AG08395 (cell line): ENCODE results near the gene RELL1.

ENCODE experiments used
- DNase-seq: peaks from one replicate; pipeline ENCODE4 v3.0.0; 2012; ENCODE audit warnings: mixed read lengths, low spot score

The RELL1 gene

DNA sequence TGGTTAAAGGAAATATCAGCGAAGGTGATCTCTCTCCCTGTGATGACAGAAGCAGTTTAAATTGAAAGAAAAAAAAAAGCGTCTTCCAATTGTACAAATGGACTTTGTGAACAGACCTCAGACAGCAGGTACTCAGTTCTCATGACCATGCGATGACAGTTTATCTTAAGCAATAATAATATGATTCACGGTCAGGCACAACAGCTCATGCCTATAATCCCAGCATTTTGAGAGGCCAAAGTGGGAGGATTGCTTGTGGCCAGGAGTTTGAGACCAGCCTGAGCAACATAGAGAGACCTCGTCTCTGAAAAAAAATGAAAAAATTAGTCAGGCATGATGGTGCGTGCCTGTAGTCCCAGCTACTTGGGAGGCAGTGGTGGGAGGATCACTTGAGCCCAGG is 51.0 kb downstream of the RELL1 start:
- DNase-seq: no peak

DNA sequence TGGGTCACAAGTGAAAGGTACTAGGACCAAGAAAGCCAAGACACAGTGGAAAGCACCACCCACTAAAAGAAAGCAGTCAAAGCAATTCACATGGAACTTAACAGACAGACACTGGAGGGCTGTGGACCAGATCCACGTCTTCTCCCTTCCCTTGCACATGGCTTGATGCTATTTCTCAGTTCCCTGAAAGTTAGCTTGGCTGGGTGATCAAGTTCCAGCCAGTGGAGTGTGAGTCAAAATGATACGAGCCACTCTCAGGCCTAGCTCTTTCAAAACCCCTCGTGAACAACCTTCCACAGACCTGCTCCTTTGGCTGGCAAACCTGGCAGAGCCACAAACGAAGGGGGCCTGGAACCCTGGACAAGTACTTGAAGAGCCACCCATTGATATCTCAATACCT is 52.0 kb downstream of the RELL1 start:
- no peak for DNase-seq

DNA sequence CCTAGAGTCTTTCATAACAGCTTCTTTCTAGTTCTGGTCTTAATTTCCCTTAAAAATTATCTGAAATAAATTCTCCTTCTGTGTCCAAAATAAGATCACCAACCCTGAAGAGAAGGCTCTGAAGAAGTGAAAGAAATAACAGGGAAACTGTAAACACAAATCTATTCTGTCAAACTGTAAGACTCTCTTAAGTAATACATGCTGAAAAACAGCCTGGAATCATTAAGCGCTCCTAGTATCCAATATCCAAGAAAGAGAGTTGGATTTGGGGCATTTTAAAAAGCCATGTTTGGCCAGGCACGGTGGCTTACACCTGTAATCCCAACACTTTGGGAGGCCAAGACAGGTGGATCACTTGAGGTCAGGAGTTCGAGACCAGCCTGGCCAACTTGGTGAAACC is 53.3 kb downstream of the RELL1 start:
- no peak for DNase-seq

DNA sequence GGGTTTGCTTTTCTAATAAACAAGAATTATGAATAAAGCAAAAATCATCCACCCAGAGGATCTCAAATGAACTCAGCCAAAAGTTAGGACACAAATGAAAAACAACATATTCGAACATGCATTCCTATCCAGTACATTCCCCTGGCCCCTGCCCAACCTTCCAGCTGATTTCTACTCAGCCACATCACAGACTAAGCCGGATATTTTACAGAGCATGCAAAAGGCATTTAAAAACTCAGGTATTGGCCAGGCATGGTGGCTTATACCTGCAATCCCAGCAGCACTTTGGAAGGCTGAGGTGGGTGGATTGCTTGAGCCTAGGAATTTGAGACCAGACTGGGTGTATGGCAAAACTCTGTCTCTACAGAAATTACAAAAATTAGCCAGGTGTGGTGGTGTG is 54.6 kb downstream of the RELL1 start:
- DNase-seq: peak; percentile 23

DNA sequence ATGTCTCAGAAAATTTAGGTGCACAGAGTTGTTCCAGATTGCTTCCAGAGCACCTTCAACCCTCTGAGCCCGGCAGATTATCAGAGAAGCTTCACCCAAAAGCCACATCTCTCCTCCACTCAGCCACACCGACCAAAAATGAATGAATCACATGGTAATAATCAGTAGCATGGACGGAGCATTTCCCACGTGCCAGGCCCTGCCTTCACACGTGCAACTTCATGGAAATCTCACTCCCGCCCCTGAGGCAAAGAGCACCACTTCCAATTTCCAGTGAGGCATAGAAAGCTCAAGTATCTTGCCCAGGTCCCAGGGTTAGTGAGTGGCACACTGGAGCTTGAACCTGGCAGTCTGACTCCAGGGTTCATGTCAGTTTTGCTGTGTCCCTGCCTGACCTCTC is 56.5 kb downstream of the RELL1 start:
- no peak for DNase-seq

DNA sequence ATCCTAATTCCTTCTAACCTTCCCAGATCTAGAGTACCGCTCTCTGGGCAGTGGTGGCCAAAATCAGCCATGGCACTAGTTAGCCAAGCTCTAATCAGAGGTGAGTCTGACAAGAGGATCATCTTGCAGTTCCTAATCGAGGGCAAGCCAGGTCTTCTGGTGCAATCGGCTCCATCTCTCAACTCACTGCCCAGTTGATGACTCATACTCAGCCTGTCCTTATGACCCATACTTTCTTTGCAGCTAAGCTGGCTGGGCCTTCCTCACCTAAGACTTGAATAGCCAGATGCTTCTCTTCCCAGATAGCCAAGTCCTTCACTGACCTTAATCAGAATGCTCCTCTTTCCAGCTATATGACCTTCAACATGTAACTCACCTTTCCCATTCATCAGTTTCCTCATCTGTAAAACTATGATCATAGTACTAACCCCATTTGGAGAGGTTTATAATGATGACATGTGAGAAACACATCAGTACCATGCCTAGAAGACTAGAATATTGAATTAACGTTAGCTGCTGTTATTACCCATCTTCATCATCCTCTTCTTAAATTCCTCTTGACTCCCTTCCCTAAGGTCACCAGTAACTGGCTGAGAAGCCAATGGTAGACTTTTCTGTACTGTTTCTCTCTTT is 57.1 kb downstream of the RELL1 start:
- DNase-seq: peak; percentile 93

DNA sequence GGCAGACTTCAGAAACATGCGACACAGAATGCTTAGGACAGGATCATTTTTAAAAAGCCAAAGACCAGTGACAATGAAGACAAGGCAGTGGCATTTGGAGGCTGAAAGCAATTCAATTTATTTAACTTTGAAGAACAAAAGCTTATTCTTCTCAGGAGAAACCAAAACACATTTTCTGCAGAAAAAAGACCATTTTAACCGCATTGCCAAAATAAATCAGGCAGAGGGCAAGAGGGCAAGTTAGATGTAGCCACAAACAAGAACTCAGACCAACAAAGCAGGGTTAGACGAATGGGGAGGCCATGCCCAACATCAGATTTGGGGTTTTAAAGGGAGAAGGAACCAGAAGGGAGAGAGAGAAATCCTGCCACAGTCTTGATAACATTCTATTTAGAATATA is 58.9 kb downstream of the RELL1 start:
- no peak for DNase-seq

DNA sequence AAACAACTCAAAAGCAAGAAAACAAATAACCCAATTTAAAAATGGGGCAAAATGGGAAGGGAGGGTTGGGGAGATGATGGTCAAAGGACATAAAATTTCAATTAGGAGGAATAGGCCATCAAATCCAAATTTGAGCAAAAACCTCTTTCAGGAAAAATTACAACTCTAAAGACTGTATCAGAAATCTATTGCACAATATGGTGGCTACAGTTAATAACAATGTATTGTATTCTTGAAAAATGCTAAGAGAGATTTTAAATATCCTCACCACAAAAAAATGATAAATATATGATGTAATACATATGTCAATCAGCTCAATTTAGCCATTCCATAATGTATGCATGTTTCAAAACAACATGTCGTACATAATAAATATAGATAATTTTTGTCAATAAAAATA is 60.7 kb downstream of the RELL1 start:
- no peak for DNase-seq

DNA sequence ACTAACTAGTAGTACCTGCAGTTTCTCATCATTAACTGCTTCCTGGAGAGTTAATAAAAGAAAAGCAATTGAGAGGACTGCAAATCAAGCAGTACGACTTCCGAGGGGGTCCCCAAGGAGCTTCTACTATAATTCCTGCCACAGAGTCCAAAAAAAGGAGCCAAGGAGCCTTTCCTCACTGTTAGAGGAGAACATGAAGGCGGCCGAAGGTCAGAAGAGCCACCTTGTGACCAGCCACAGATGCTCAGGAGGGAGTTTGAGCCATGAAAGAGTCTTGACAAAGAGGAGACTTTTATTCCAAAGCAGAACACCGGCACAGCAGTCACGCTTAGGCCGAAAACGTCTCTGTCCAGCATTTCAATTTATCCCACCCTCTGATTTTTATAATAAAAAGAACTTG is 62.2 kb downstream of the RELL1 start:
- no peak for DNase-seq

DNA sequence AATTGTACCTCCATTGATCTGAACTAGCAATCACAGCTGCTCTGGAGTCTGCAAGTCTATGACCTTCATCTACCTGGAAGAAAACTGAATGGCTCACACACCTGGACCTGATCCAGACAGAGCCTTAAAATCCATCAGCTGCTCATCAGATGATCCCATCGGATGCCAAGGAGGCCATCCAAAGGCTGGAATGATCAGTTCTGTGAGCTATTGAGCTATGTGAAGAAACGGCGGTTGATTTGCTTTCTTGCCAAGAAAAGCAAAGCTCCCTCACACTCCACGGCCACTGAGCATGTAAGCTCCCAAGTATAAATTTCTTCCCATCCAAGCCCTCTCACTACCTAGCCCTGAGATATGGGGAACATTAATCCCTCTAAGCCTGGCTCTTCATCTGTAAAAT is 63.1 kb downstream of the RELL1 start:
- no peak for DNase-seq

DNA sequence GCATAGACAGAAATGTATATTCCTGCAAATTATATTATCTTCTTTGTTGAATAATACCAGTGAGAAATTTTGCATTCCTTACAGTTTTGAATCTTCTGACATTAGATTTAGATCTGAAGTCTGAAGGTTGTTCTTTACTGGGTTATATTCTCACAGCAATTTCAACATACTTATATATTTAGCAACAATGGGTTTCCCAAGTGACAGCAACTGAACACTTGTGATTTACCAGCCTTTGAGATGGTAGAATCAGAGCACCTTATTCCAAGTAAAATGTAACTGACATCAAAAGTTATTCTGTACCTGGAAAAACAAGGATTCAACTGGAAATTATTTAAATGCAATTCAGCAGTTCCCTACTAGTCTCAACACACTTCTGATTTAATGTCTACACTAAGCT is 66.0 kb downstream of the RELL1 start:
- no peak for DNase-seq

DNA sequence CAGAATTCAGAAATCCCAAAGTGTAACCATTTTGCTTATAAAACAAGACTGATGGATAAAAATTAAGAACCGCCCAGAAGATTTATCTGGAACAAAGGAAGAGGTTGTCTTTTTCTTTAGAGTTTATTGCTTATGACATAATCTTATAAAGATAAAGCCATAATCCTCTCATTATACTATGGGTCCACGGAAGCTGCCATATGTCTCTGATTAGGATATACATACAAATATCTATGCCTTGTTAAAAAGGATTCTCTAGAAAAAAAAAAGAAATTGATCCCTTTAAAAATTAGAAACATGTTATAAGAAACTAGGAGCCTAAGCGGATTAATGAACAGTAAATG is 70.5 kb downstream of the RELL1 start:
- no peak for DNase-seq

DNA sequence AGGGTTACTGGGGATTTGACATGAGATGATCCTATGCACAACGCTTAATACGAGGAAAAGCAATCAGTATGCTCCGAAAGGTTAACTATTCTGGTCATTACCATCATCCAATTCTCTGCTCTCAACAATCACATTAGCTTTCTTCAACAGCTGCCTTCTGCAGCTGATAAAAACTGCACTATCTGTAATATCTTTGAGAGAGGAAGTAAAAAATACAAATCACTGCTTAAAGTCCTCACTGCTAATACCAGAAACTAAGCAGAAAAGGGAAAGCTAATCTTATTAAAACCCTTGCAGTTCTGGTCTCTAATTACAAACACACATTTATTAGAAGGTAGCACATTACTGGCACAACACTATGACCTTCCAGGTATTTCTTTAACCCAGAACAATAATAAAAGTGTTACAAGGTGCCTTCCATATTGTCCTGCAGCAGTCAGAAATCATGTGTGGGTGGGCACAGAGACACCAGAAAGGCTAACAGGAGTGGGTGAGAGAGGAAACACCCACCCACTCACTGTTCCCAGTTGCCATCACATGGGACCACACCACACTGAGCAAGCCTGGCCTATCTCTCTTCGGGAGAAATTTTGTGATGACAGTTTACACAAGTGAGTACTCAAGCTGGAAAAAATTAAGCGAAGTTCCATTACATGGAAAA is 71.0 kb downstream of the RELL1 start:
- no peak for DNase-seq

DNA sequence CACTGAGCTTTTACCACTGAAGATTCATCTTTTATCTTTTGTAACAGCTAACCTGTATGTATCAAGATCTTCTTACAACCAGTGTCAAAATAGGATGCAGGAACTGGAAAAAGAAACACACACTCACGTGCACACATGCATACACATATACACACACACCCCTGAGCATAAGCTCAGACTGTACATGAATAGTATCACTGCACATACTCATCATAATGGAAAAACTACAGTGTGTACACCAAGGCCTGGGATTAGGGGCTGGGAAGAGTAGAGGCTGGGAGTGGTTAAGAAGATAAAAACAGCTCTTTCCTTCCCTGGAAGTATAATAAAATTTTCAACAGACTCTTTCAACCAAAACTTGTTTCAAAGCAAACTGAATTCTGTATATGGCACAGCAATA is 73.4 kb downstream of the RELL1 start:
- DNase-seq: no peak

DNA sequence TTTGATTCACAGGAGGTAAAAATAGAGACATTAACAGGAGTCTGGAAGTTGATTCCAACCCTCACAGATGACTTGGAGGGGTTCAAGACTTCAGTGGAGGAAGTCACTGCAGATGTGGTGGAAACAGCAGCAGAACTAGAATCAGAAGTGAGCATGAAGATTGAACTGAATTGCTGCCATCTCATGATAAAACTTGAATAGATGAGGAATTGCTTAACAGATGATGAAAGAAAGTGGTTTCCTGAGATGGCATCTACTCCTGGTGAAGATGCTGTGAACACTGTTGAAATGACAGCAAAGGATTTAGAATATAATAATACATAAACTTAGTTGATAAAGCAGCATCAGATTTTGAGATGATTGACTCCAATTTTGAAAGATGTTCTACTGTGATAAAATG is 76.5 kb downstream of the RELL1 start:
- DNase-seq: no peak

DNA sequence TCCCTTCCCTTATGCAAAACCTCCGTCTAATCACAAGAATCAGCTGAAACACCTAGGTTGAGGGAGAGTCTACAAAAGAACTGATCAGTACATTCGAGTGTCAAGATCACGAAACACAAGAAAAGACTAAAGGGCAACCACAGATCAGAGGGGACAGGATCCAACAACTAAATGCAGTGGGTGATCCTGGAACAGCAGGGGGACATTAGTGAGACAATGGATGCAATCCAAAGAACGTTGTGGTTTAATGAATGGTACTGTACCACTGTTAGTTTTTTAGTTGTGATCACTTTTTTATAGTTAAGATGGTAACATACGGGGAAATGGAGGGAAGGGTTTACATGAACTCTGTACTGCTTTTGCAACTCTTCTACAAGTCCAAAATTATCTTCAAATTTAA is 79.2 kb downstream of the RELL1 start:
- DNase-seq: no peak

DNA sequence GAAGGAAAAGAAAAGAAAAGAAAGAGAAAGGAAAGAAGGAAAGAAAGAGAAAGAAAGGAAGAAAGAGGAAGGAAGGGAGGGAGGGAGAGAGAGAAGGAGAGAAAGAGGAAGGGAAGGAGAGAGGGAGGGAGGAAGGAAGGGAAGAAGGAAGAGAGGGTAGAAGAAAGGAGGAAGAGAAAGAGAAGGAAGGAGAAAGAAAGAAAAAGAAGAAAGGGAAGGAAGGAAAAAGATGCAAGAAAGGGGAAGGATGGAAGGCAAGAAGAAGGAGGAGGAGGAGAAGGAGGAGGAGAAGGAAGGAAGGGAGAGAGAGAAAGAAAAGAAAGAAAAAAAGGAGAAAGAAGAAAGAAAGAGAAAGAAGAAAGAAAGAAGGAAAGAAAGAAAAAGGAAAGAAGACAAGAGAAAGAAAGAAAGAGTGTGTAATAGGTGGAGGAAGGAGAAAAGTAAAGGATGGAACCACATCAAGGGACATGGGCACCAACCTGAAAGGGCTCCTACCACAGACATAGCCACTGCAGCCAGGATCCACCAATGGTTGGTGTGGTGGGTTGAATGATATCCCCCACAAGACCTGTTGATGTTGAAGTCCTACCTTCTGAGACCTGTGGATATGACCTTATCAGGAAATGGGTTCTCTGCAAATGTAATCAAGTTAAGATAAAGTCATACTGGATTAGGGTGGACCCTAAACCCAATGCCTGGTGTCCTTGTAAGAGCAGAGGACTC is 80.2 kb downstream of the RELL1 start:
- DNase-seq: no peak

DNA sequence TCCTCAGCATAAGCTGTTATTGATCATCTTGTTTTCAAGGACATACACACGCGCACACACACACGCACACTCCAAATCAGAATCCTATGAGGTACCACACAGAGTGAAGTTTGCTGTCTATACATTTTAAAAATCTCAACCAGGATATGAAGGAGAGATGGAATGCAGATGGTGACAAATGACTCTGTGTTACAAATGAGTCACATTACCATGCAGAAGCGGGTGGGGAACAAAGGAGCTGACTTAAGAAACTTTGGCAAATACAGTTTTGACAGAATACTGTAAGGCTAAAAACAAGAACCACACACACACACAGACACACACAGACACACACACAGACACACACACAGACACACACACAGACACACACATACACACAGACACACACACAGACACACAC is 81.7 kb downstream of the RELL1 start:
- DNase-seq: peak; percentile 62

DNA sequence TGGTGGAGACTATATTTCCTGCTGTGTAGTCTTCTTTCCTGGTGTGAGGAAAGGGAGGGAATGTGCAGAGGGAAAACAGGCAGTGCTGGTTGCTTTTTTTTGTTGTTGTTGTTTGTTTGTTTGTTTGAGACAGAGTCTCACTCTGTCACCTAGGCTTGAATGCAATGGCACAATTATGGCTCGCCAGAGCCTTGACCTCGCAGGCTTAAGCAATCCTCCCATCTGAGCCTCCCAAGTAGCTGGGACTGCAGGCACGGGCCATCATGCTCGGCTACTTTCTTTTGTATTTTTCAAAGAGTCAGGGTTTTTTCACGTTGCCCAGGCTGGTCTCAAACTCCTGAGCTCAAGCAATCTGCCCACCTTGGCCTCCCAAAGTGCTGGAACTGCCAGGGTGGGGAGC is 82.5 kb downstream of the RELL1 start:
- DNase-seq: no peak

DNA sequence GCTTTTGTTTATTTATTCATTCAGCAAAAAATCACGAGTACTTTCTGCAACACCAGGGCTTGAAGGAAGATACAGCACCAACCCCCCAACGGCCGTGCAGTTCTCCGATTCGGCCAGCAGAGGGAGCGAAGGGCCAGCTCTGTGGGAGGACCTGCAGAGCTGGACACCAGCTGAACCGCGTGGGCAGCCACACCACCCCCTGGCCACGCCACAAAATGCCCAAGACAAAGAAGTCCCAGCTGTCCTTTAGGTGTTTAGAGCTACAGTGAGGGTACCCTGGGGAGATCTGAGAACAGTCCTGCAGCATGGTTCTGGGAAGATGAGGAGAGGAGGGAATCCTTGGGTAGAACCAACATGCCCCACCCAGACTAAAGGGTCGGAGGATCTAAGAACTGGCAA is 83.1 kb downstream of the RELL1 start:
- peak; percentile 90 for DNase-seq

DNA sequence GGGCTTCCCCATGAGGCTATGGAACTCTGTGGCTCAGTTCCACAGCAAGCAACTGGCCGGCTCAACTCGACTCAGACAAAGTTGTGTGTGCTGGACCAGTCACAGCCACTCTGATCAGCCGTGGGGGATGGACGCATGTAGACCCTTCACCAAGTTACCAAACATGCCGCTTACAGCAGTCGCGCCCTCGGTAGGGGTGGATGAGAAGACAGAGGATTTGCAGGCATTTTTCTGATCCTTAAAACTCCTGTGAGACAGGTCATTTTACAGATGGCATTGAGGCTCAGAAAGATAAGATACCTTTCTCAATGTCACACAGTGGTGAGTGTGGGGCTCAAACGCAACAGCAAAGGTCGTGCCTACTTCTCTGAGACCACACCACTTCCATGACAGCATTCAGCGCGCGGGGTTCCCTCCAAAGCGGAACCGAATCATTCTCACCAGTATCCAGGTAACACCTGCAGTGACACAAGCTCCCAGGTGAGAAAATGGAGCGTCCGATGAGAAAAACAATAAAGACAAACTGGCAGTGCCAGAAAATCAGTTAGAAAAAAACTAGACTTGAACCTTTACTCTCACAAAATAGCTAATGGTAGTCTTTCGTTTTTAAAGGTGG is 83.6 kb downstream of the RELL1 start:
- DNase-seq: no peak

DNA sequence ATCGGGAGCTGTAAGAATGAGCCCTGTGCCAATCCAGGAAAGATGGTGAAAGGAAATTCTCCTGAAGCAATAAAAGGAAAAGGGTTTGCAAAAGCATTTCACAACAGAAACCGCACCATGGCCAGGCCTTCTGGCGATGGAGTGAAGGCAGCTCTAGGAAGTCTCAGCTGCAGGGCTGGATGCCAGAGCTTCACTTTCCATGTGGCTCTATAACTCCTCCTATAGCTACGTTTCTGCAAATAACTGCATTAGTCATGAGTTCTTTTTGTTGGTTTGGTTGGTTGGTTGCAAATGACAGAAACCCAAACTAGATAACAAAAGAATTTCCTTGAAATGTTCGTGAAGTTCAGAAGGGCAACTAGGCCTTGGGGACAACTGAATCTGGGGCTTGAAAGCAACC is 84.6 kb downstream of the RELL1 start:
- peak; percentile 23 for DNase-seq

DNA sequence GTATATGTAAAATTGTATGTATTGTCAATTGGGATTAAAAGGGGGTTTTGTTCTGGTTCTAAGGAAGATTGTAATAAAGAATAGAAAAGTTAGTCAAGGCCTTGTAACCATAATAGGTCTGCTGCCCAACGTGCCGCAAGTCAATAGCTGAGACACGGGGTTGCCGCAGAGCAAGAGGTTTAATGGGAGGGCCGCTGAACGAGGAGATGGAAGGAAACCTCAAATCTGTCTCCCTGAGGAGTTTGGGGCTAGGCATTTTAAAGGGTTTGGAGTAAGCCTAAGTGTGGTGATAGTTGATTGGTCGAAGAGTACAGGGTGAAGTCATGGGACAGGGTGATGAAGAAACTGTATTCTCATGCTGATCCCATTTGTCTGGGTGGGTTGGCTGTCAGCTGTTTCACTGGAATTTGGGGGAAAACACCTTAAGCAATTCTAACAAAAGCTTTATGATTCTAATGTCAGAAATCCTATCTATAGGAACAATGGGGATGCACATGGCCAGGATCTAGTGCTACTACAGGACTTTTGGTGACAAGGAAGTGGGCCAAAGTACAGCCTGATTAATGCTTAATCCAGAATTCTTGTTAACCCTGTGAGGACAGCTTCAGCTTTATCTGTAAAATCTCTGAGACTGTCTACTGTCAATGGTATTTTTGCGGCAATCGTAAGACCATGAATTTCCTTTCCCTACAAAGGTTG is 86.9 kb downstream of the RELL1 start:
- no peak for DNase-seq
